ENCODE measurements around the gene ACVR1B. TPM values are rescaled to one million over a fixed set of nuclear protein-coding genes. Genes with fewer than 3 reads are reported as not detected.

ACVR1B gene
- total and polyA plus RNA-seq, 9 of the 15 experiments (the other 6 are each of a cell fraction or from before 2014, with no cell fraction given), result 0.97 to 15.1 (median 6.8) TPM

GRCh38 chr12:51910168-51910567, 41.3 kb upstream of the ACVR1B start (continued):
- no peak for TF ChIP-seq ZNF318 (IDR thresholded peaks at IDR 0.05; ENCODE audit: borderline replicate concordance in 1 of 2, low read depth in 1 of 2)
- no peak for TF ChIP-seq ZMIZ1 (IDR thresholded peaks at IDR 0.05; ENCODE audit: low read depth in 2 of 2, low read length in 2 of 2)
